GM18951 (cell line): Measurements from ENCODE around the gene PCDH7.

Experiments
- POLR2A ChIP-seq: IDR thresholded peaks from 4 replicates; pipeline ENCODE4 v1.6.1; 2011; ENCODE audit warnings: mild to moderate bottlenecking; ENCODE audit not compliant: insufficient read length, insufficient read depth; ENCODE audit errors: extremely low read depth
- in situ Hi-C: fragments of 300-500 bp; cut with MboI; formaldehyde crosslinking; loops from one replicate; pipeline ENCODE4 v1.12.0; 2022; ENCODE audit warnings: low sequenced_read_pairs, mixed read lengths, inconsistent platforms; ENCODE audit not compliant: unreplicated experiment

The PCDH7 gene

GRCh38 chr4:30720661-30721184 lies 554 bp downstream of the PCDH7 start:
- in situ Hi-C loops, result no loop called here
- TF ChIP-seq POLR2A, result no peak

- TF ChIP-seq POLR2A, result no peak
- in situ Hi-C loops, result no loop called here
Measured at GRCh38 chr4:30721185-30722091, 1.3 kb downstream of the PCDH7 start.

- in situ Hi-C loops, result no loop called here
- TF ChIP-seq POLR2A, result no peak
Measured at GRCh38 chr4:30722092-30722358, 1.9 kb downstream of the PCDH7 start.

GRCh38 chr4:30722359-30723200 lies 2.4 kb downstream of the PCDH7 start:
- in situ Hi-C loops, result no loop called here
- TF ChIP-seq POLR2A, result no peak

- TF ChIP-seq POLR2A, result no peak
- in situ Hi-C loops, result no loop called here
Measured at GRCh38 chr4:30723201-30723955, 3.2 kb downstream of the PCDH7 start.

GRCh38 chr4:30724247-30724646 lies 4.1 kb downstream of the PCDH7 start:
- no peak for TF ChIP-seq POLR2A
- in situ Hi-C loops, result no loop called here

GRCh38 chr4:30725562-30725961 lies 5.4 kb downstream of the PCDH7 start:
- in situ Hi-C loops, result no loop called here
- TF ChIP-seq POLR2A, result no peak

- TF ChIP-seq POLR2A, result no peak
- in situ Hi-C loops, result no loop called here
Measured at GRCh38 chr4:30726090-30726675, 6.0 kb downstream of the PCDH7 start.

GRCh38 chr4:30727409-30727808 lies 7.2 kb downstream of the PCDH7 start:
- in situ Hi-C loops, result no loop called here
- TF ChIP-seq POLR2A, result no peak

GRCh38 chr4:30728311-30728710 lies 8.1 kb downstream of the PCDH7 start:
- TF ChIP-seq POLR2A, result no peak
- in situ Hi-C loops, result no loop called here

- in situ Hi-C loops, result no loop called here
- TF ChIP-seq POLR2A, result no peak
Measured at GRCh38 chr4:30743897-30744296, 23.7 kb downstream of the PCDH7 start.

GRCh38 chr4:30744386-30744785 lies 24.2 kb downstream of the PCDH7 start:
- TF ChIP-seq POLR2A, result no peak
- in situ Hi-C loops, result no loop called here
